ENCODE measurements around the gene MYLK4. TPM values are rescaled to one million over a fixed set of nuclear protein-coding genes. Genes with fewer than 3 reads are reported as not detected.

Gene MYLK4
- total RNA-seq = 0.84 TPM

- ATAC-seq = no peak
Measured at GRCh38 chr6:2750832-2751231, at the start of gene MYLK4. Gene MYLK4, minus strand, starts transcription at chr6:2750922. Its CDS starts 1,628 bp downstream, at chr6:2749294.

GRCh38 chr6:2799936-2800527 lies 49.3 kb upstream of the MYLK4 start:
- no peak for ATAC-seq

GRCh38 chr6:2798586-2799134 lies 47.9 kb upstream of the MYLK4 start:
- no peak for ATAC-seq

GRCh38 chr6:2797564-2798031 lies 46.9 kb upstream of the MYLK4 start:
- peak; percentile 31 for ATAC-seq

- ATAC-seq = no peak
Measured at GRCh38 chr6:2796861-2797260, 46.1 kb upstream of the MYLK4 start.

- no peak for ATAC-seq
Measured at GRCh38 chr6:2795956-2796355, 45.2 kb upstream of the MYLK4 start.

- no peak for ATAC-seq
Measured at GRCh38 chr6:2795162-2795561, 44.4 kb upstream of the MYLK4 start.

- ATAC-seq = peak; percentile 55
Measured at GRCh38 chr6:2794171-2794730, 43.5 kb upstream of the MYLK4 start.

GRCh38 chr6:2793534-2794151 lies 42.9 kb upstream of the MYLK4 start:
- peak; percentile 64 for ATAC-seq

- peak; percentile 86 for ATAC-seq
Measured at GRCh38 chr6:2792330-2793110, 41.8 kb upstream of the MYLK4 start.

GRCh38 chr6:2791450-2791974 lies 40.8 kb upstream of the MYLK4 start:
- no peak for ATAC-seq

GRCh38 chr6:2790588-2791449 lies 40.1 kb upstream of the MYLK4 start:
- ATAC-seq = peak; percentile 58

GRCh38 chr6:2786269-2786668 lies 35.5 kb upstream of the MYLK4 start:
- ATAC-seq = no peak

GRCh38 chr6:2784930-2785329 lies 34.2 kb upstream of the MYLK4 start:
- no peak for ATAC-seq

- ATAC-seq = no peak
Measured at GRCh38 chr6:2784061-2784460, 33.3 kb upstream of the MYLK4 start.

- ATAC-seq = peak; percentile 4
Measured at GRCh38 chr6:2783188-2783963, 32.7 kb upstream of the MYLK4 start.

GRCh38 chr6:2782825-2783187 lies 32.1 kb upstream of the MYLK4 start:
- no peak for ATAC-seq

GRCh38 chr6:2782356-2782708 lies 31.6 kb upstream of the MYLK4 start:
- no peak for ATAC-seq

GRCh38 chr6:2781685-2782355 lies 31.1 kb upstream of the MYLK4 start:
- peak; percentile 18 for ATAC-seq

- ATAC-seq = no peak
Measured at GRCh38 chr6:2780102-2780737, 29.5 kb upstream of the MYLK4 start.

Data from esophagus mucosa (tissue), 1 donor.